ENCODE results near the gene PDSS2. TPM values are rescaled to one million over a fixed set of nuclear protein-coding genes. Genes with fewer than 3 reads are reported as not detected.
"Not testable (repeated sequence)": the region's sequence is repeated elsewhere in the genome, so short reads cannot be mapped to it uniquely, and the experiment has no call there.

Gene PDSS2
- total RNA-seq, 1 experiment from 2014 or later = 10.2 TPM

GRCh38 chr6:107313776-107314175 lies 145.6 kb downstream of the PDSS2 start:
- H3K27ac Mint-ChIP-seq (ENCODE audit: low read depth, unreplicated experiment) = no peak overlapping the region
- H3K27me3 Mint-ChIP-seq (ENCODE audit: insufficient read depth, unreplicated experiment) = no peaks in the 10 kb centered on the region
- intact Hi-C loops (cut with micrococcal nuclease) = loop anchor here (10.0 kb wide), 1 partner anchor 179 kb away; no protein-coding TSS in a partner anchor
- no peak for DNase-seq (ENCODE audit: unreplicated experiment)
- peaks cover 8% of the 10 kb centered on the region for H3K4me1 Mint-ChIP-seq (ENCODE audit: insufficient read depth, unreplicated experiment)
- H3K4me3 Mint-ChIP-seq (ENCODE audit: unreplicated experiment) = no peak overlapping the region
- no peak for TF ChIP-seq CTCF (IDR thresholded peaks at IDR 0.05; ENCODE audit: unreplicated experiment)
- ChIA-PET POLR2A (no interaction called here), CTCF (interaction anchor here (0.6 to 0.9 kb wide), 2 partner anchors 120 to 128 kb away, joined by 3 to 4 read pairs; no protein-coding TSS in a partner anchor)
- no TSS peak for BruUV-seq (replicated peaks)
- no peaks in the 10 kb centered on the region for H3K36me3 Mint-ChIP-seq (ENCODE audit: insufficient read depth, unreplicated experiment)
- no peaks in the 10 kb centered on the region for H3K9me3 Mint-ChIP-seq (ENCODE audit: unreplicated experiment)

- H3K4me1 Mint-ChIP-seq (ENCODE audit: insufficient read depth, unreplicated experiment) = peaks cover 4% of the 10 kb centered on the region
- H3K27me3 Mint-ChIP-seq (ENCODE audit: insufficient read depth, unreplicated experiment) = no peaks in the 10 kb centered on the region
- POLR2A ChIA-PET = no interaction called here
These were observed 149.0 kb downstream of the PDSS2 start for GRCh38 chr6:107310362-107310761.

GRCh38 chr6:107308677-107309076 lies 150.7 kb downstream of the PDSS2 start:
- H3K27ac Mint-ChIP-seq (ENCODE audit: low read depth, unreplicated experiment) = no peak overlapping the region
- no TSS peak for BruUV-seq (replicated peaks)
- intact Hi-C loops (cut with micrococcal nuclease) = no loop called here

More at GRCh38 chr6:107310362-107310761, 149.0 kb downstream of the PDSS2 start:
- DNase-seq (ENCODE audit: unreplicated experiment) = no peak
- no peaks in the 10 kb centered on the region for H3K9me3 Mint-ChIP-seq (ENCODE audit: unreplicated experiment)
- intact Hi-C loops (cut with micrococcal nuclease) = loop anchor here (10.0 kb wide), 1 partner anchor 176 kb away; no protein-coding TSS in a partner anchor
- no peaks in the 10 kb centered on the region for H3K36me3 Mint-ChIP-seq (ENCODE audit: insufficient read depth, unreplicated experiment)
- no peak overlapping the region for H3K27ac Mint-ChIP-seq (ENCODE audit: low read depth, unreplicated experiment)
- no peak for TF ChIP-seq CTCF (IDR thresholded peaks at IDR 0.05; ENCODE audit: unreplicated experiment)
- CTCF ChIA-PET = interaction anchor here (1.9 kb wide), 1 partner anchor 27 kb away, joined by 4 read pairs; no protein-coding TSS in a partner anchor
- no TSS peak for BruUV-seq (replicated peaks)
- no peak overlapping the region for H3K4me3 Mint-ChIP-seq (ENCODE audit: unreplicated experiment)

GRCh38 chr6:107305994-107306393 lies 153.4 kb downstream of the PDSS2 start:
- CTCF ChIA-PET = interaction anchor here (0.5 kb wide), 1 partner anchor 799 kb away, joined by 3 read pairs; no protein-coding TSS in a partner anchor
- BruUV-seq (replicated peaks); H3K4me3 Mint-ChIP-seq (ENCODE audit: unreplicated experiment); H3K36me3 Mint-ChIP-seq (ENCODE audit: insufficient read depth, unreplicated experiment); intact Hi-C loops (cut with micrococcal nuclease); H3K9me3 Mint-ChIP-seq (ENCODE audit: unreplicated experiment); POLR2A ChIA-PET; DNase-seq (ENCODE audit: unreplicated experiment); H3K27ac Mint-ChIP-seq (ENCODE audit: low read depth, unreplicated experiment); H3K27me3 Mint-ChIP-seq (ENCODE audit: insufficient read depth, unreplicated experiment): not testable (repeated sequence)
- H3K4me1 Mint-ChIP-seq (ENCODE audit: insufficient read depth, unreplicated experiment) = peaks cover 14% of the 10 kb centered on the region

More at GRCh38 chr6:107308677-107309076, 150.7 kb downstream of the PDSS2 start:
- ChIA-PET CTCF (no interaction called here), POLR2A (no interaction called here)
- DNase-seq (ENCODE audit: unreplicated experiment) = no peak
- Mint-ChIP-seq H3K36me3 (ENCODE audit: insufficient read depth, unreplicated experiment) (no peaks in the 10 kb centered on the region), H3K9me3 (ENCODE audit: unreplicated experiment) (no peaks in the 10 kb centered on the region), H3K4me3 (ENCODE audit: unreplicated experiment) (no peak overlapping the region), H3K27me3 (ENCODE audit: insufficient read depth, unreplicated experiment) (no peaks in the 10 kb centered on the region), H3K4me1 (ENCODE audit: insufficient read depth, unreplicated experiment) (peaks cover 14% of the 10 kb centered on the region)
- no peak for TF ChIP-seq CTCF (IDR thresholded peaks at IDR 0.05; ENCODE audit: unreplicated experiment)
